ENCODE measurements around the gene ALDH1A2.

ALDH1A2 gene

DNA sequence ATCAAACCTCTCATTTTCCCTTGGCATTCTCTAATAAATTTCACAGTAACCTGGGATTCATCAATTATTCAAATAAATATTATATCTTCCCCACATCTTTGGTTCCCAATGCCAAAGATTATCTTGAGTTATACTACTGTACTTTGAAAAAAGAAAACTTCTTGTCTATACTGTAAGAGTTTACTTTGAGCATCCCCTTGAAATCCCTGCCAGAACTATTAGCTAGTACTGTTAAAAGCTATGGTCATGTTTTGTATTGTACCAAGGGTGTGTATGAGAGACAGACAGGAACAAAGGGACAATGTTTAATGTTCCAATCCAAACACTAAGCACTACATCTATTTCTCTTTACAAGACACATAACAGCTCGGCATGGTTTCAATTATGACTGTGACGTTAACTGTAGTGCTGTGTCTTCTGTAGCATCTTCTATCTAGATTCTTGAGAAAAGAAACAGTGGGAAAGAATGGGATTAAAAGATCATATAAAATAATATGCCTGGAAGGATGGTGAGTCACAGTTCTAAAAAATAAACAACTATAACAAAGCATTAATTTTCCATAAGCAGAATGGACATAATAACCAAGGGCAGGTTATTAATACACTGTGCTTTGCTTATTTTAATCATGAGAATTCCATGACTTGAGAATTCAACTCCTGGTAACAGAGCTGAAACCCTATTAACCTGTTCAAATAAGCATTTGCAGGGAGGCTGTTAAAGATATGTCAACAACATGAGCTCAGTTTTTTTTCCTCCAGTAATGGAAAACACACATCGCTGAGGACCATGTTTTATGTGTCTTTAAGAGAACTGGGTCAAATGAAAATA is 71.1 kb downstream of the ALDH1A2 start:
- FAIRE-seq: no peak

DNA sequence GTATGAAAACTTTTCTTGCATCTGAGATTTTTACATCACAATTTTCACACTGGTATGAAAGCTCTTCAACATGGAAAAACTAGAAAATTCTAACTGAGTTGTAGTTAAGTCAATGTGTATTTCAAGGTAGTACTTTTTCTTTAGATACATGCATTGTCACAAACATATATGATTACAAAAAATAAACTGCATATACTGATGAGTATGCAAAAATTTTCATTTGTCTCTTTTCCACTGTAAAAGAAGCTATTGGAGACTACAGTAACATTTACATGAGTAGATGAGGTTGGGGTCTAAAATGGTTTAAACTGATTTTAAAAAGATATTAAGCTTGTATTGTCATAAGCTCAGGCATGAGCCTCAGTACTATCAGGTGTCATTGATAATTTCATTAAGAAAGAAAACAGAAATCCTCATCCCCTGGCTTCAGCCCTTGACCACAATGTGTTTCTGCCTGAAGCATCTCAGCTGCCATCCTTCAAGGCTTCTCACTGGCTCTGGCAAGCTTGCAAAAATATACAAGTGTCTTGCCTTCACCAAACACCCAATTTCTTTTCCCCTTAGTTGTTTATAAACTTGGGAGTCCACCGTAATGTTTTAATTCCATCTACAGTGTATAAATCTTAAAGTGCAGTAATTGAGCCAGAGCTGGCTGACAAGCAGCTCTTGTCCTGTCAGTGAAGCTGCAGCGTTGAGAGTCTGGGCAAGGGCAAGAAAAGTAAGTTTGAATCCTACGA is 71.9 kb downstream of the ALDH1A2 start:
- no peak for FAIRE-seq

DNA sequence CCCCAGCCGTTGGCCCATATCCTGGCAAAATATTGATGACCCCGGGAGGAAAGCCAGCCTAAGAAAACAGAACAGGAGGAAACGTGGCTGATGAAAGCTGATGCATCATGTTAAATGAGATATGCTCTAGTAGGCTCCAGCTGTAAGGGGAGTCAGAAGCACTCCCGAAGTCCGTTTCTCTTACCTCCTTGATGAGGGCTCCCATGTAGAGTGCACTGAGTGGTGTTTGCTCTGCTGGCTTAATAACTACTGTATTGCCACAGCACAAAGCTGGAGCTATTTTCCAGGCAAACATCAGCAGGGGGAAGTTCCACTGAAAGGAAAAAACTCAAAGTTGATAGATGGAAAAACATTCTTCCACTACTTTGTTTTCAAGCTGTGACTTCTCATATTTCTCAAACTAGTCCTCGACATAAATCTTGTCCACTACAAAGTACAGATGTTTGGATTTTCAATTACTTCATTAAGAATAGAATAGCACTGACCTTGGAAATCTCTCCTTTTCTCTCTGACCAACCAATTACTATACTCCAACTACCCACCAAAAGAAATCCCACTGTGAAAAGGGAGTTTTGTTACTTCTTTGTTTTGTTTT is 72.7 kb downstream of the ALDH1A2 start:
- FAIRE-seq: no peak

GRCh38 chr15:57973534-57973933 is 92.0 kb downstream of the ALDH1A2 start:
- no peak for FAIRE-seq

DNA sequence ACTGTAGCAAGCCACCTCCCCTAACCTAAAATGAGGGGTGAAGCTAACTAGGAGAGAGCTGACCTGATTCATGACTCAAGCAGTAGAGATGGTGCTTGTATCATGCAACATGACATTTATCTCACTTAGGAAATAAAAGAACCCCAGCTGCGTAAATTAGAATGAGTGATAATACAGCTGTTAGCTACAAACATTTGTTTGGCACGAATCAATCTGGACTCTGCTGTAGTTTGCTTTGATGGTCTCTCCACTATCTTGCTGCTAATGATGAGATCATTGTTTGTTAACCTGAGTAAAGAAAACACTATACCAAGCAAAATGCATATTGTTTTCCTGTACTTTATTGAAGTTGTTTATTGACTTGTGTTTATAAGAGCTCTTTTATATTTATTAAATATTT is 92.6 kb downstream of the ALDH1A2 start:
- FAIRE-seq: no peak

- FAIRE-seq: no peak
Observed at GRCh38 chr15:57969996-57970395, 95.5 kb downstream of the ALDH1A2 start.

DNA sequence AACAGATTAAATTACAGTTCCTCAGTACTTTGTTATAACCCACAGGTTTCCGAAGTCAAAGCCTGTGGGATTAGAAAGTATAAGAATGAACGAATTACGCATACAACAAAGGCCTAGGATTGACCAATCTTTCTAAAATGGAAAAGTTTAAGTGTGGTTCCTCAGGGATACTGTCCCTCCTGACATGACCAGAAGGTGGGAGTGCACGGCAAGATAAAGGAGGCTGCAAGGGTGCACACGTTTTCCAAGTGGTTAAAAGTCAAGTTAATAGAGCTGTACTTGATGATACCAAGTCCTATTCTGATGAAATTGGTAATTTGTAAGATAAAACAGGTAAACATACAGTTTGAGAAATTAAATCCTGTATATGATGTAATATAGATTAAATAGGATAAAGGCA is 96.2 kb downstream of the ALDH1A2 start:
- no peak for FAIRE-seq

DNA sequence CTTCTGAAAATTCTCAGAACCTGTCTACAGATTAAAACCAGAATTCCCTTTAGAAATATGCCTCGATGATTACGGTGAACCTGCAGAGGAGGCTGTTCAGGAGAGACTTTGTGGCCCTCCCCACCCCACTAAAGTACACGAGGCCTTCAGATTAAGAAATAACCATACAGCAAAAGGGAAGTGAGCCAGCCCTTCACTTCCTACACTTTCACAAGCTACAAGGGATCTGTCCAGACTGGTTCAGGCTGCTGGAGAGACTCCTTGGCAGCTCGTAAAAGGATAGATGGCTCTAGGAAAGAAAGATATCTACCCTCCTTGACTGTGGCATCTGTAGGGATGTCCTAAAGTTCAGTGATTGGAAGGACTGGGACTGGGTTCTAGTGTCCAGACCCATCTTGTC is 102.6 kb downstream of the ALDH1A2 start:
- no peak for FAIRE-seq

- no peak for FAIRE-seq
Observed at GRCh38 chr15:57961919-57962318, 103.6 kb downstream of the ALDH1A2 start.

- FAIRE-seq: no peak
Observed at GRCh38 chr15:57957113-57957512, 108.4 kb downstream of the ALDH1A2 start.

GRCh38 chr15:57953874-57954273 is 111.6 kb downstream of the ALDH1A2 start:
- FAIRE-seq: no peak

GRCh38 chr15:57951328-57951932 is 114.1 kb downstream of the ALDH1A2 start:
- FAIRE-seq: no peak

GRCh38 chr15:57950381-57950946 is 115.0 kb downstream of the ALDH1A2 start:
- FAIRE-seq: no peak

DNA sequence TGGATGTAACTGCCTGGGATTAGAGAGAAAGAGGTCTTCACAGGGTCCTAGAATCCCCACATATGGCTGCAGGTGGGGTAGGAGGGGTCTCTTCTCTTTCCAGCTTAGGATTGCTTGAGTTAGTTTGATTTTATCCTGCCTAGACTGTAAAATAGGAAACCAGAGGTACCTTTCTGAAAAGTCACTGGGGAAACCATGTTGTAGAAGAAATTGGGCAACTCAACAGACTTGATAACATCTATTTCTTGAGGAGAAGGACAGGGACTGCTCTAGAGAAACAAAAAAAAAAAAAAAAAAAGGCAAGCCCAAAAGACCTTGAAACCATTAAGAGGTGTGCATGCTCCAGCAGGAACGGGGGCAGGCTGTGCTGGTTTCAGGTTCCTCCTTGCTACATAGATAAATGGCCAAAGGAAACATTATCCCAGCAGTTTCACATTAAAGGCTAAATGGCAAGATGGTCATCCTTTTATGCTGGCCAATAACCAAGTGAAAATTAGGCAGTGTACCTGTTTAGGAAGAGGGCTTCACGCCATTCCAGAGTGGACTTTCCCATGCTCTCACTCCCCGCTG is 116.1 kb downstream of the ALDH1A2 start:
- FAIRE-seq: no peak

DNA sequence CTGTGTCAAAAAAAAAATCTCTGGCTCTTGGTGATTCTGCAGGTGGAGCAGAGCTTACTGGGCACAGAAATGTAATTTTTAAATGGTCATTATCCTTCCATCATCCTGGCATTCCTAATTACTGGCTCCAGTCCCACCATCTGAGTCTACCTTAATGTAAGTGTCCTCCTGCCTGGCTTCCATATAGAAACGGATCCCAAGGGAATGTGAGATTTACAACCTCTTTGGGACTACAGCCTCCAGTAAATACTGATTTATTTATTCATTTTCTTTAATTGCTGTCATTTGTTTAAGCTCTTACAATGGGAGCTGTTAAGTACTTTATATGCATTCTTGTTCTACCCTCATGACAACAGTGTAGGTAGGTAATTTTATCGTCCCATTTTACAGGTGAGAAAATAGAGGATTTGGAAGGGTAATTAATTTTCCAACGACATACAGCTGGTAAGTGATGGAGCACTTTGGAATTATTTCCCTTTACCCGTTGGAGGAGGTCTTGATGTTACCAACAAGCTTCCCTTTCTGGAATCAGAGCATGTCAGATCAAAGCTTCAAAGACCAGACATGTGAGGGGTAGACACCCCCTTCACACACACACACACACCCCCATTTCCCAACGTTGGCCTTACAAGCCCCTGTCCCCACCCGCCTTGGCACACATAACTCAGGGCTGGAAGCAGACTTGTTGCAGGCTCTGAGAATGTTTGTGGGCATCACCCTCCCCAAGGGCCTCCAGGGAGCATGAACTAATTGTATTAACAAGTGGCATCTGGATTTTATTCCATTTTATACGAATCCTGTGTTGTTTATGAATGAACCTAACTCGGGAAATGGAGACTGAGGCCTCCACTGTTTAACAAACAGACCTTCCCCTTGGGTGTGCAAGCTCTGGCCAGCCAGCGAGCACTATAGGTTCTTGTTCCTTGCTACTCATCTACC is 116.9 kb downstream of the ALDH1A2 start:
- no peak for FAIRE-seq

- FAIRE-seq: no peak
Observed at GRCh38 chr15:57947781-57948180, 117.7 kb downstream of the ALDH1A2 start.

DNA sequence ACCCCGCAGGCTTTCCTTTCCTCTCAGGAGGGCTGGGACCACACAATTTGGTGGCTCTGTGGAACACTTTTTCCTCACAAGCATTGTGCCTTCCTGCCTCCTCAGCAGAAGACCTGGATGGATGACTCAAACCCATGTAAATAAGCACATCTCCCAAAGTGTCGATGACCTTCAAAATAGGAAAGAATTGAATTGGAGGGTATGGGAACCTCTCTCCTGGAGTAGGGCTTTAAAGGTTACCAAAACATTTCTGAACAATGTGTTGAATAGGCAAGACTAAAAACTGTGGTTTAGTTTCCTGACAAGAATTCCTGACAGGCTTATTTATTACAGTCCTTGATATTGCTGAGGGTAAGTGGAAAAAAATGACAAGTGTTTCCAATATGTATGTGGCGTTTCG is 118.2 kb downstream of the ALDH1A2 start:
- no peak for FAIRE-seq

DNA sequence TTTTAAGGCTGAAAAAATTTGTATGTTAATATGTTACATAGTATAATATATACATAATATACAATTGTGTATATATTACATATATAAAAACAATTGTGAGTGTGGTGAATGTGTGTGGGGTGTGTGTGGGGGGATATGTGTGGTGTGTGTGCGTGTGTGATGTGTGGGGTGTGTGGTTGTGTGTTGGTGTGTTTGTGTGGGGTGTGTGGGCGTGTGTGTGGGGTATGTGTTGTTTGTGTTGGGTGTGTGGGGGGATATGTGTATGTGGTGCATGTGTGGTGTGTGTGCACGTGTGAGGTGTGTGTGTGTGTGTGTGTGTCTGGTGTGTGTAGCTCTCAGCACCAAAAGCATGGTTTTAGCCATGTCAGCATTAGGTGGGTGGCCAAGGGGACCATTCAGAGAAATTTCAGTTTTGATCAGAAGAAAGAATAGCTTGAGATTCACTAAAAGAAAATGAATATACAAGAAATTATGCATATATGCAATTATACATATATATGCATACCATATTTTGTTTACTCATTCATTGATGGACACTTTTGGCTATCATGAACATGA is 118.9 kb downstream of the ALDH1A2 start:
- no peak for FAIRE-seq

GRCh38 chr15:57945616-57946015 is 119.9 kb downstream of the ALDH1A2 start:
- no peak for FAIRE-seq

GRCh38 chr15:57943754-57944420 is 121.6 kb downstream of the ALDH1A2 start:
- no peak for FAIRE-seq

- FAIRE-seq: no peak
Observed at GRCh38 chr15:57943171-57943570, 122.3 kb downstream of the ALDH1A2 start.

Data from TTC549 (cell line).